T-helper 2 cell treated with Interferon-gamma antibody and Interleukin-4, amounts not matched to agents 100 ng/mL and 5 ng/mL, for 36 hours (primary cell): ENCODE data around the gene CERKL. TPM values are rescaled to one million over a fixed set of nuclear protein-coding genes. Genes with fewer than 3 reads are reported as not detected.

Source experiments
- intact Hi-C: fragments of 100-400 bp; cut with micrococcal nuclease; formaldehyde crosslinking; loops from one replicate; pipeline ENCODE4 v1.15.1; 2023
- total RNA-seq: library from RNA; stranded (reverse); gene quantifications from 2 replicates; pipeline ENCODE4 v1.2.3, GENCODE V29; 2022

CERKL gene
- total RNA-seq, 1 donor from 2014 or later: 0.07 TPM

- intact Hi-C loops: no loop called here
These were observed 78.1 kb downstream of the CERKL start for GRCh38 chr2:181578829-181579228.

GRCh38 chr2:181576431-181576830, 80.5 kb downstream of the CERKL start:
- intact Hi-C loops: no loop called here

GRCh38 chr2:181575650-181576025, 81.3 kb downstream of the CERKL start:
- intact Hi-C loops: no loop called here

- intact Hi-C loops: no loop called here
These were observed 81.8 kb downstream of the CERKL start for GRCh38 chr2:181575024-181575649.

GRCh38 chr2:181574321-181574720, 82.6 kb downstream of the CERKL start:
- intact Hi-C loops: loop anchor here (5.0 kb wide), 1 partner anchor 103 kb away; no protein-coding TSS in a partner anchor

GRCh38 chr2:181573140-181573736, 83.7 kb downstream of the CERKL start:
- intact Hi-C loops: loop anchor here (1.0 to 5.0 kb wide), 2 partner anchors 104 to 142 kb away; no protein-coding TSS in a partner anchor

- intact Hi-C loops: loop anchor here (5.0 kb wide), 1 partner anchor 106 kb away; no protein-coding TSS in a partner anchor
These were observed 85.9 kb downstream of the CERKL start for GRCh38 chr2:181570833-181571661.

- intact Hi-C loops: loop anchor here (5.0 kb wide), 1 partner anchor 107 kb away; no protein-coding TSS in a partner anchor
These were observed 86.8 kb downstream of the CERKL start for GRCh38 chr2:181570059-181570458.

GRCh38 chr2:181566334-181567032, 90.4 kb downstream of the CERKL start:
- intact Hi-C loops: loop anchor here (5.0 kb wide), 1 partner anchor 489 kb away; no protein-coding TSS in a partner anchor

- intact Hi-C loops: no loop called here
These were observed 93.7 kb downstream of the CERKL start for GRCh38 chr2:181563101-181563692.

GRCh38 chr2:181558371-181558770, 98.5 kb downstream of the CERKL start:
- intact Hi-C loops: no loop called here

- intact Hi-C loops: no loop called here
These were observed 102.7 kb downstream of the CERKL start for GRCh38 chr2:181554061-181554830.

GRCh38 chr2:181553244-181553643, 103.7 kb downstream of the CERKL start:
- intact Hi-C loops: no loop called here

GRCh38 chr2:181552808-181553207, 104.1 kb downstream of the CERKL start:
- intact Hi-C loops: no loop called here

- intact Hi-C loops: no loop called here
These were observed 110.8 kb downstream of the CERKL start for GRCh38 chr2:181546086-181546485.

GRCh38 chr2:181542170-181542569, 114.7 kb downstream of the CERKL start:
- intact Hi-C loops: no loop called here

- intact Hi-C loops: no loop called here
These were observed 116.5 kb downstream of the CERKL start for GRCh38 chr2:181540421-181540820.

- intact Hi-C loops: no loop called here
These were observed 120.2 kb downstream of the CERKL start for GRCh38 chr2:181536730-181537129.

GRCh38 chr2:181528441-181528840, 128.5 kb downstream of the CERKL start:
- intact Hi-C loops: loop anchor here (5.0 kb wide), 1 partner anchor 41 kb away; no protein-coding TSS in a partner anchor

GRCh38 chr2:181527058-181527457, 129.8 kb downstream of the CERKL start:
- intact Hi-C loops: loop anchor here (5.0 kb wide), 1 partner anchor 40 kb away; no protein-coding TSS in a partner anchor
